ENCODE results near the gene TMEM179.
"Not testable (repeated sequence)": the region's sequence is repeated elsewhere in the genome, so short reads cannot be mapped to it uniquely, and the experiment has no call there.

Gene TMEM179

DNA sequence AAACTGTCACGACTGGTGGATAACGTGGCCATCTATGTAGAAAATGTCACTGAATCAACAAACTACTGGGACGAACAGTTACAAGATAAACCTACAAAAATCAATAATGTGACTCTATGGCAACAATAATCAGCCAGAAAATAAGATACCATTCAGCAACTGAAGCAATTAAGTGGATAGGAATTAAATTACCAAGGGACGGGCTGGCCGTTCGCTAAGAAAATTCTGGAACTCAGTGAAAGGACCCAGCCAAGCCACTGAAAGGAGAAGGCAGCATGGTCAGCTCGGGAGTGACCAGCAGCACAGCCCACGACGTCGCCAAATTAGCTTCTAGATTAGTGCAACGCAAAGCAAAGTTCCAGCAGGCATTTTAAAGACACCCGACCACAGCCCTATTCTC is 33.6 kb upstream of the TMEM179 start:
- Histone ChIP-seq H3K9me3 (ENCODE audit: control insufficient read depth in 1 of 2, low read length in 2 of 2) (no peaks in the 10 kb centered on the region), H3K4me1 (ENCODE audit: control insufficient read depth in 1 of 2, insufficient read depth in 2 of 2, low read length in 2 of 2) (no peaks in the 10 kb centered on the region), H3K4me3 (ENCODE audit: low read depth in 1 of 2, low read length in 2 of 2) (no peak overlapping the region), H3K27ac (ENCODE audit: low read depth, low read length) (no peak overlapping the region), H3K36me3 (ENCODE audit: control insufficient read depth in 1 of 2, insufficient read depth in 2 of 2, low read length in 2 of 2) (no peaks in the 10 kb centered on the region), H3K9ac (ENCODE audit: low read depth in 1 of 2, low read length in 2 of 2) (no peak overlapping the region), H3K27me3 (ENCODE audit: control insufficient read depth in 1 of 2, insufficient read depth in 2 of 2, low read length in 2 of 2) (peaks cover 16 to 17% of the 10 kb centered on the region in 2 donors)

- Histone ChIP-seq H3K9me3 (ENCODE audit: control insufficient read depth in 1 of 2, low read length in 2 of 2) (no peaks in the 10 kb centered on the region), H3K27me3 (ENCODE audit: control insufficient read depth in 1 of 2, insufficient read depth in 2 of 2, low read length in 2 of 2) (peaks cover 17% of the 10 kb centered on the region in 2 donors), H3K4me3 (ENCODE audit: low read depth in 1 of 2, low read length in 2 of 2) (no peak overlapping the region), H3K9ac (ENCODE audit: low read depth in 1 of 2, low read length in 2 of 2) (no peak overlapping the region), H3K27ac (ENCODE audit: low read depth, low read length) (no peak overlapping the region), H3K36me3 (ENCODE audit: control insufficient read depth in 1 of 2, insufficient read depth in 2 of 2, low read length in 2 of 2) (no peaks in the 10 kb centered on the region), H3K4me1 (ENCODE audit: control insufficient read depth in 1 of 2, insufficient read depth in 2 of 2, low read length in 2 of 2) (no peaks in the 10 kb centered on the region)
These were observed 33.0 kb upstream of the TMEM179 start for GRCh38 chr14:104637546-104638003.

GRCh38 chr14:104636846-104637545 is 32.4 kb upstream of the TMEM179 start:
- H3K4me3 ChIP-seq (ENCODE audit: low read depth in 1 of 2, low read length in 2 of 2); H3K27ac ChIP-seq (ENCODE audit: low read depth, low read length); H3K36me3 ChIP-seq (ENCODE audit: control insufficient read depth in 1 of 2, insufficient read depth in 2 of 2, low read length in 2 of 2); H3K9ac ChIP-seq (ENCODE audit: low read depth in 1 of 2, low read length in 2 of 2); H3K9me3 ChIP-seq (ENCODE audit: control insufficient read depth in 1 of 2, low read length in 2 of 2); H3K4me1 ChIP-seq (ENCODE audit: control insufficient read depth in 1 of 2, insufficient read depth in 2 of 2, low read length in 2 of 2): not testable (repeated sequence)
- H3K27me3 ChIP-seq (ENCODE audit: control insufficient read depth in 1 of 2, insufficient read depth in 2 of 2, low read length in 2 of 2): peaks cover 16 to 17% of the 10 kb centered on the region in 2 donors

GRCh38 chr14:104636131-104636530 is 31.6 kb upstream of the TMEM179 start:
- no peak overlapping the region for H3K9ac ChIP-seq (ENCODE audit: low read depth in 1 of 2, low read length in 2 of 2)
- no peaks in the 10 kb centered on the region for H3K4me1 ChIP-seq (ENCODE audit: control insufficient read depth in 1 of 2, insufficient read depth in 2 of 2, low read length in 2 of 2)
- H3K27me3 ChIP-seq (ENCODE audit: control insufficient read depth in 1 of 2, insufficient read depth in 2 of 2, low read length in 2 of 2): peaks cover 16 to 17% of the 10 kb centered on the region in 2 donors

GRCh38 chr14:104635717-104636116 is 31.1 kb upstream of the TMEM179 start:
- Histone ChIP-seq H3K36me3 (ENCODE audit: control insufficient read depth in 1 of 2, insufficient read depth in 2 of 2, low read length in 2 of 2) (no peaks in the 10 kb centered on the region), H3K9me3 (ENCODE audit: control insufficient read depth in 1 of 2, low read length in 2 of 2) (no peaks in the 10 kb centered on the region), H3K4me1 (ENCODE audit: control insufficient read depth in 1 of 2, insufficient read depth in 2 of 2, low read length in 2 of 2) (no peaks in the 10 kb centered on the region), H3K27me3 (ENCODE audit: control insufficient read depth in 1 of 2, insufficient read depth in 2 of 2, low read length in 2 of 2) (peaks cover 16 to 17% of the 10 kb centered on the region in 2 donors), H3K9ac (ENCODE audit: low read depth in 1 of 2, low read length in 2 of 2) (no peak overlapping the region), H3K27ac (ENCODE audit: low read depth, low read length) (no peak overlapping the region), H3K4me3 (ENCODE audit: low read depth in 1 of 2, low read length in 2 of 2) (no peak overlapping the region)

More at GRCh38 chr14:104636131-104636530, 31.6 kb upstream of the TMEM179 start:
- H3K27ac ChIP-seq (ENCODE audit: low read depth, low read length): no peak overlapping the region
- no peaks in the 10 kb centered on the region for H3K36me3 ChIP-seq (ENCODE audit: control insufficient read depth in 1 of 2, insufficient read depth in 2 of 2, low read length in 2 of 2)
- H3K4me3 ChIP-seq (ENCODE audit: low read depth in 1 of 2, low read length in 2 of 2): no peak overlapping the region
- no peaks in the 10 kb centered on the region for H3K9me3 ChIP-seq (ENCODE audit: control insufficient read depth in 1 of 2, low read length in 2 of 2)

GRCh38 chr14:104634886-104635570 is 30.5 kb upstream of the TMEM179 start:
- Histone ChIP-seq H3K27ac (ENCODE audit: low read depth, low read length) (no peak overlapping the region), H3K4me1 (ENCODE audit: control insufficient read depth in 1 of 2, insufficient read depth in 2 of 2, low read length in 2 of 2) (no peaks in the 10 kb centered on the region), H3K9me3 (ENCODE audit: control insufficient read depth in 1 of 2, low read length in 2 of 2) (no peaks in the 10 kb centered on the region), H3K9ac (ENCODE audit: low read depth in 1 of 2, low read length in 2 of 2) (no peak overlapping the region), H3K27me3 (ENCODE audit: control insufficient read depth in 1 of 2, insufficient read depth in 2 of 2, low read length in 2 of 2) (peaks cover 12 to 17% of the 10 kb centered on the region in 2 donors), H3K4me3 (ENCODE audit: low read depth in 1 of 2, low read length in 2 of 2) (no peak overlapping the region), H3K36me3 (ENCODE audit: control insufficient read depth in 1 of 2, insufficient read depth in 2 of 2, low read length in 2 of 2) (no peaks in the 10 kb centered on the region)

DNA sequence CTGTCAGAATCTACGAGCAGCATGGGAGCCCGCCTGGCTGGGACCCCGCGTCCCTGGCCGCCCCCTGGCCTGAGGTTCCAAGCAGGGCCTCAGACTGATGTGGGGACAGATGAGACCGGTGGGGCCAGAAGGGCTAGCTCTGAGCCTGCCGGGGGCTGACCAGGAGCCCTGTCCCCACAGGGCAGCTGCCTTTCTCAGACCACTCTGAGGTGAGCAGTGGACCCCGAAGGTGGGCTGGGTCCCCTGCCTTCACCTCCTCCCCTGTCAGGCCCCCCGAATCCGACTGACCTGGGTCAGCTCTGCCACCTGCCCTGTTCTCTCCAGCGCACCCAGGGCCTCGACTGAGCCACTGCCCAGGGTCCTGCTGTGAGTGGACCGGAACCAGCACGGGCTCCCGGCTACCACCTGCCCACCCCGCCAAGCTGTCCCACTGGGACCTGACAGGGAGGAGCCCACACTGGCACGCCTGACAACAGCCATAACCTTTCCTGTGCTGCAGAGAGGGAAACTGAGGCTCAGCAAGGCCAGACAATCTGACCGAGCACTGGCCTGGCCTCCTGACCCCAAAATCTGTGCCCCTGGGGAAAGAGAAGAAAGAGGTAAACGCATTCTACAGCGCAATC is 29.7 kb upstream of the TMEM179 start:
- Histone ChIP-seq H3K9me3 (ENCODE audit: control insufficient read depth in 1 of 2, low read length in 2 of 2) (peaks cover under 1 to 3% of the 10 kb centered on the region in 2 donors), H3K4me3 (ENCODE audit: low read depth in 1 of 2, low read length in 2 of 2) (no peak overlapping the region), H3K36me3 (ENCODE audit: control insufficient read depth in 1 of 2, insufficient read depth in 2 of 2, low read length in 2 of 2) (no peaks in the 10 kb centered on the region), H3K4me1 (ENCODE audit: control insufficient read depth in 1 of 2, insufficient read depth in 2 of 2, low read length in 2 of 2) (no peaks in the 10 kb centered on the region), H3K27me3 (ENCODE audit: control insufficient read depth in 1 of 2, insufficient read depth in 2 of 2, low read length in 2 of 2) (peaks cover 11 to 12% of the 10 kb centered on the region in 2 donors), H3K9ac (ENCODE audit: low read depth in 1 of 2, low read length in 2 of 2) (no peak overlapping the region), H3K27ac (ENCODE audit: low read depth, low read length) (no peak overlapping the region)

DNA sequence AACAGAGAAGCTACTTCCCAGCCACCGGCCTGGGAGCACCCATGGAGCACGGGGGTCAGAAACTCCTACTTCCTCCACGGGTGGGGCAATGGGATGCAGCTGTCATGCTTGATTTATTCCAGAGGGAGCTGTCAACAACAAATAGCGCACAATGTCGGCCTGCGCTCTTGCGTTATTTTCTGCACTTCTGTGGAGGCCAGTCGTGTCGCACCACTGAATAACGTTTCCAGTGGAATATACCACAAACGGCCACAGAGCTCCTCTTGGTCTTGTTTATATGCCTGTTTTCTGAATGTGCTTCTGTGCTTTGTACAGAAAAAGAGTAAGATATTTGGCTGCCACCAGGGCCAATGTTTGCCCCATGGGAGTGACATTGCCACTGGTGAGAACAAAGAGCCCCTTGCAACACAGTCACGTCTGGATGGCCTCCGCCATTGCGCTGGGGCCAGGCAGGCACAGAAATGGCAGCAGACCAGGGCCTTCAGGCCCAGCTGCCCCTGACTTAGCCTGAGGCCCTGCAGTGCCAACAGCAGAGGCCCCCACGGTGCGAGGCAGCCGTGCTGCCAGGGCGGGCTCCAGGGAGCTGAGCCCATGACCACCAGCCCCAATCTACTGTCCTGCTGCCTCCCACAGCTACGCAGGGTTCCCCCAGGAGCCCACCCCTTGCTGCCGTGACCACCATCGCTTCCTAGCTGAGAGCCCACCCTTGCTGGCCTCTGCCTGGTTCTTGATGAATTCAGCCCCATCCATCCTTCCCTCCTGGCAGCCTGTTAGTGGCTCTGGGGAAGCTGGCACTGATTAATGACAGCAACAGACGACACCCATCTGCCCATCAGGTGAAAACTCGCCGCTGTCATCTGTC is 28.9 kb upstream of the TMEM179 start:
- H3K27me3 ChIP-seq (ENCODE audit: control insufficient read depth in 1 of 2, insufficient read depth in 2 of 2, low read length in 2 of 2): peaks cover 4 to 5% of the 10 kb centered on the region in 2 donors
- no peak overlapping the region for H3K9ac ChIP-seq (ENCODE audit: low read depth in 1 of 2, low read length in 2 of 2)
- H3K9me3 ChIP-seq (ENCODE audit: control insufficient read depth in 1 of 2, low read length in 2 of 2): peaks cover 2 to 8% of the 10 kb centered on the region in 2 donors
- H3K36me3 ChIP-seq (ENCODE audit: control insufficient read depth in 1 of 2, insufficient read depth in 2 of 2, low read length in 2 of 2): no peaks in the 10 kb centered on the region
- H3K4me3 ChIP-seq (ENCODE audit: low read depth in 1 of 2, low read length in 2 of 2): no peak overlapping the region
- H3K27ac ChIP-seq (ENCODE audit: low read depth, low read length): no peak overlapping the region
- no peaks in the 10 kb centered on the region for H3K4me1 ChIP-seq (ENCODE audit: control insufficient read depth in 1 of 2, insufficient read depth in 2 of 2, low read length in 2 of 2)

GRCh38 chr14:104632781-104633180 is 28.2 kb upstream of the TMEM179 start:
- Histone ChIP-seq H3K27ac (ENCODE audit: low read depth, low read length) (no peak overlapping the region), H3K9me3 (ENCODE audit: control insufficient read depth in 1 of 2, low read length in 2 of 2) (peaks cover 2 to 8% of the 10 kb centered on the region in 2 donors), H3K9ac (ENCODE audit: low read depth in 1 of 2, low read length in 2 of 2) (no peak overlapping the region), H3K27me3 (ENCODE audit: control insufficient read depth in 1 of 2, insufficient read depth in 2 of 2, low read length in 2 of 2) (peaks cover 0 to 3% of the 10 kb centered on the region in 2 donors), H3K36me3 (ENCODE audit: control insufficient read depth in 1 of 2, insufficient read depth in 2 of 2, low read length in 2 of 2) (no peaks in the 10 kb centered on the region), H3K4me1 (ENCODE audit: control insufficient read depth in 1 of 2, insufficient read depth in 2 of 2, low read length in 2 of 2) (no peaks in the 10 kb centered on the region), H3K4me3 (ENCODE audit: low read depth in 1 of 2, low read length in 2 of 2) (no peak overlapping the region)

Measured in duodenal mucosa (tissue), 2 donors.